Natural killer cell treated with Interleukin-12 subunit alpha and Interleukin-12 subunit beta and Interleukin-15 and Interleukin-18, amount 100 ng/mL, for 72 hours (primary cell): Measurements from ENCODE around the gene BRD1. TPM values are rescaled to one million over a fixed set of nuclear protein-coding genes. Genes with fewer than 3 reads are reported as not detected.

Experiments
- ATAC-seq, 2 donors: fragments of 150-1000 bp; cut with Tn5 transposase in 1 of 2; sonication (Bioruptor Pico), chemical (Tn5 transposase) in 1 of 2; 2 replicates each; pipeline ENCODE4 v1.10.0; 2021
- DNase-seq: peaks from one replicate; pipeline ENCODE4 v3.0.0; 2022; ENCODE audit warnings: low spot score
- H3K27ac Mint-ChIP-seq, 2 donors: 1 replicate in 1 of 2; 2 replicates in 1 of 2; pipeline ENCODE4 v1.8.0; 2022; ENCODE audit warnings: mixed read lengths in 2 of 2, mild to moderate bottlenecking in 1 of 2, moderate library complexity in 1 of 2
- H3K27me3 Mint-ChIP-seq, 2 donors: 1 replicate in 1 of 2; 2 replicates in 1 of 2; pipeline ENCODE4 v1.8.0; 2022; ENCODE audit warnings: mixed read lengths in 2 of 2
- H3K36me3 Mint-ChIP-seq: one replicate; pipeline ENCODE4 v1.8.0; 2022; ENCODE audit warnings: mixed read lengths
- H3K4me1 Mint-ChIP-seq, 2 donors: 1 replicate in 1 of 2; 2 replicates in 1 of 2; pipeline ENCODE4 v1.8.0; 2022; ENCODE audit warnings: low read depth in 2 of 2, mixed read lengths in 2 of 2, mild to moderate bottlenecking in 1 of 2
- H3K4me3 Mint-ChIP-seq: one replicate; pipeline ENCODE4 v1.8.0; 2022; ENCODE audit warnings: mixed read lengths
- H3K9me3 Mint-ChIP-seq: 2 replicates; pipeline ENCODE4 v1.8.0; 2022; ENCODE audit warnings: mixed read lengths
- total RNA-seq, 2 donors: library from RNA; stranded (reverse); gene quantifications; one replicate each; pipeline ENCODE4 v1.2.3, GENCODE V29; 2022

BRD1 gene
- total RNA-seq, 2 donors from 2014 or later, result 31.2 to 59.5 TPM

DNA sequence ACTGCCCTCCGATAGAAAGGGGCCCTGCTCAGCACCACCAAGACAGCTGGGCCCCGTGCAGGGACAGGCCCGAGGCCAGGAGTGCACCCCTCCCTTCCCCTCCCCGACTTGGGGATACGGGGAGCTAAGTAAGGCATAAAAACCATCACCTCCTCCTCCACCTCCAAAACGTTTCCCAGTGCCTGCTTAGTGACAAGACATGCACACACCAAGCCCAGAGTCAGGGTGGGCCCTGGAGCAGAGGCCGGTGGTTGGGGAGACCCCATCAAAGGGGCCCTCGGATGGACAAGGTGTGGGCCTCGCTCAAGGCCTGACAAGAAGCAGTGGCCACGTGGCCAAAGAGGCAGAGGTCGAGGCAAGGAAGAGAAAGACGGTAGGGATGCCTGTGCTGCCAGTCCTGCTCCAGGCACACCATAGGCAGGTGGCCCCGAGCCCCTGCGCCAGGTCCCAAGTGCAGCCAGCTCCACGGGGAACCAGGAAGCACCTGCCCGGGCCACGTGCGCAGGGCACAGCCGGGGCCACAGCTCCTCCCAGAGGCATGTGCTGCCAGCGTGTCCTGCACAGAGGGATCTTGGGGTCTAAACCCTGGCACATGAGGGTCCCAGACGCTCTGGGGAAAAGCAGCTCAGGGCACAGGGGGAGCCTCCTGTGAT, 53.0 kb downstream of the BRD1 start:
- Mint-ChIP-seq H3K36me3 (no peaks in the 10 kb centered on the region), H3K27ac (no peak overlapping the region), H3K27me3 (no peaks in the 10 kb centered on the region), H3K9me3 (no peaks in the 10 kb centered on the region), H3K4me3 (no peak overlapping the region), H3K4me1 (peaks cover 0 to 3% of the 10 kb centered on the region in 2 donors)
- ATAC-seq (no peak), DNase-seq (no peak)

DNA sequence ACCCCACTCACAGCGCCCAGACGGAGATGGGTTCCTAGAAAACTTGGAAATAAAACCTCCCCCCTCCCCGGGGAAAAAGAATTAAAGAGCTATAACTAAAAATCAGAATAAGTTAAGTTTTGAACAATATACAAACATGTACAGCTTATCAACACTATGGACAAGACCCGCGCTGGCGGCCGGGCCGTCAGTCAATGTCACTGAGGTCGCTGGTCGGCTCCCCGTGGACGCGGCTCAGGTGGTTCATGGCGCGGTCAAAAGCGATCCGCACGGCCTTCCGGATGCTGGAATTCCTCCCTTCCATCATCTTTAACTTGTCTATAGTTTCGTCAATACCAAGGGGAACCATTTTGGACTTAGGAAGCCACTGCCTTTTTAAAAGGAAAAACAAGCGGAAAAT, 53.6 kb downstream of the BRD1 start:
- ATAC-seq (no peak), DNase-seq (no peak)
- H3K4me3 Mint-ChIP-seq, result no peak overlapping the region
- no peaks in the 10 kb centered on the region for H3K9me3 Mint-ChIP-seq
- H3K27ac Mint-ChIP-seq, result no peak overlapping the region
- H3K36me3 Mint-ChIP-seq, result no peaks in the 10 kb centered on the region
- H3K27me3 Mint-ChIP-seq, result no peaks in the 10 kb centered on the region
- no peaks in the 10 kb centered on the region for H3K4me1 Mint-ChIP-seq

- ATAC-seq (no peak), DNase-seq (no peak)
- no peaks in the 10 kb centered on the region for H3K36me3 Mint-ChIP-seq
- H3K9me3 Mint-ChIP-seq, result no peaks in the 10 kb centered on the region
- no peak overlapping the region for H3K27ac Mint-ChIP-seq
- H3K4me3 Mint-ChIP-seq, result no peak overlapping the region
- no peaks in the 10 kb centered on the region for H3K4me1 Mint-ChIP-seq
- no peaks in the 10 kb centered on the region for H3K27me3 Mint-ChIP-seq
These were observed 54.1 kb downstream of the BRD1 start for GRCh38 chr22:49773531-49773930.

DNA sequence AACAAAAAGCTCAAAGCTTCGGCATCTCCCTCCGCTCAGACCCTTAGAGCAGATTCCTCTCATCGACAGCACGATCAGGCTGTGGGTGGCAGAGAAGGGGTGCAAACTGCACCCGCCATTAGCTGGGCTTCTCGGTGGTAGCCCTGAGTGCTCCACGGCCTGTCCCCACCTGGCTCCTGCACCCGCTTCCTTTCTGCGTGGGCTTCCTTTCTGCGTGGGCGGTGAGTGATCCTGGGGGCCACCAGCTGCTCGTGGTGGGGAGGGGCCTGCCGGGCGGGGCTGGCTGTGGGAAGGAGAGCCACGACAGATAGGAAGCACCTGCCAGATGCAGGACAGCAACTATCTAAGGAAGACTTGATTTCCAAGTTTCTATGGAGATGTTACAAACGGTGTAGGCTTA, 55.0 kb downstream of the BRD1 start:
- H3K27me3 Mint-ChIP-seq, result no peaks in the 10 kb centered on the region
- DNase-seq (no peak), ATAC-seq (no peak)
- H3K4me3 Mint-ChIP-seq, result no peak overlapping the region
- H3K36me3 Mint-ChIP-seq, result no peaks in the 10 kb centered on the region
- no peaks in the 10 kb centered on the region for H3K9me3 Mint-ChIP-seq
- H3K27ac Mint-ChIP-seq, result no peak overlapping the region
- no peaks in the 10 kb centered on the region for H3K4me1 Mint-ChIP-seq

DNA sequence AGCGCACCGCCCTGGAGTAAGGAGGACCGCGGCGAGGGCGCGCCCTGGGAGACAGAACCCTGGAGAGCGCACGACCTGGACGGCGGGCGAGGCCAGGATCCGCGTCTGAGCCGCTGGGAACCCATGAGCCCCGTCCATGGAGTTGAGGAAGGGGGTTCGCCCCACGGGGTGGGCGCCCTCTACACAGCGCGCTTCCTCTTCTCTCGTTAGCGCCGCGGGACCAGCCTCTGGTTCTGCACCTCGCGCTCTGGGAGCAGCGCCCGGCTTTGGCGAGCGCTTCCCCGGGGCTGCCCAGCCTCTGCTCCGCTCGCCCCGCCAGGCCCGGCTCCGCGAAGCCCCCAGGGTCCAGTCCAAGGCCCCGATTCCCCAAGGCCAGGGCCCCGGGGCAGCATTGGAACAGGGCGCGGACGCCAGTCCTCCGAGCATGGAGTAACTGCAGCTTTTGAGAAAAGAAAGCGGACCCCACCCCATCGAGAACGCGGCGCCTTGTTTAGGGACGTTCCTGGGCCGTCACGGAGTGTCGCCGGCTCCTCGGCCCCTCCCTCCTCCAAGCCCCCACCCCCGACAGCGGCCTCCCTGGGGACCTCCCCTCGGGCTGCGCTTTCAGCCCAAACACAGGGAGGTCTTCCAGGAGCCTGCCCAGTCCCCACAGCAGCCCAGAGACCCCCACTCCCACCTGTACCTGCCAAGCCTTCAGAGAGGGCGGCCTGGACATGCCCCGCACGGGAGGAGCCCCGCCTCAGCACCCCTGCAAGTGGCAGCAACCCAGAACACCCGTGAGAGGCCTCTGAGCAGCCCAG, 56.2 kb downstream of the BRD1 start:
- DNase-seq (no peak), ATAC-seq (no peak)
- Mint-ChIP-seq H3K36me3 (peaks cover 6% of the 10 kb centered on the region), H3K4me3 (no peak overlapping the region), H3K9me3 (peaks cover 4% of the 10 kb centered on the region), H3K4me1 (no peaks in the 10 kb centered on the region), H3K27ac (no peak overlapping the region), H3K27me3 (no peaks in the 10 kb centered on the region)

DNA sequence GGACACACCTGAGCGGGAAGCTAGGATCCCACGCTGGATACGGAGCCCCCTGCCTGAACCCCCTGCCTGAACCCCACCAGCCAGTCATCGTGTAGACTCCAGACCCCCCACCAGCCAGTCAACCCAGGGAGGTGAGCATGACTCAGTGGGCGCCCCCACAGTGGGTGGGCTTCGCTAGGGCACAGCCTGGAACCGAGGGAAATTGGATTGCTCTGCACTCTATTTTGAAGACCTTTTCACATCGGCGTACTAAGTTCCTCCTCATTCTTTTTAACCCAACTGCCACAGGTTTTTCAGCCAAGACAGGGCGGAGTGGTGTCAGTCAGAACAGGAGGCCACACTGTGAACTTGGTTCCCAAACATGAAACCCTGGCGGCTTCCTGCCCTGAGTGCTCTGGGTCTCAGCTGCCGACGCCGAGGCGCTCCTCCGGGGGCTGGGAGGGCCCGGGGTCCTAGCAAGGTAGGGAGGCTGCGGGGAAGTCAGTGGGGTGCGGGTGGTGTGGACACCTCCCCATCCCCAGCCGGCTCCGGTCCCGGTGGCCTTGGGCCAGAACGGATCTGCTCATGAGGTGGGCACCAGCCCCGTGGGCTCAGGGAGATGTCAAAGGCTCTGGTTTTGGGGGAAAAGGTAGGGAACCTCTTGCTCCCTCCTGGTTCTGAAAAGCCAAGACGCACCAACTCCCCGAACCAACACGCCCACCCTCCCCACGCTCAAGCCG, 57.0 kb downstream of the BRD1 start:
- no peak for ATAC-seq
- no peak overlapping the region for H3K27ac Mint-ChIP-seq
- H3K4me3 Mint-ChIP-seq, result no peak overlapping the region

DNA sequence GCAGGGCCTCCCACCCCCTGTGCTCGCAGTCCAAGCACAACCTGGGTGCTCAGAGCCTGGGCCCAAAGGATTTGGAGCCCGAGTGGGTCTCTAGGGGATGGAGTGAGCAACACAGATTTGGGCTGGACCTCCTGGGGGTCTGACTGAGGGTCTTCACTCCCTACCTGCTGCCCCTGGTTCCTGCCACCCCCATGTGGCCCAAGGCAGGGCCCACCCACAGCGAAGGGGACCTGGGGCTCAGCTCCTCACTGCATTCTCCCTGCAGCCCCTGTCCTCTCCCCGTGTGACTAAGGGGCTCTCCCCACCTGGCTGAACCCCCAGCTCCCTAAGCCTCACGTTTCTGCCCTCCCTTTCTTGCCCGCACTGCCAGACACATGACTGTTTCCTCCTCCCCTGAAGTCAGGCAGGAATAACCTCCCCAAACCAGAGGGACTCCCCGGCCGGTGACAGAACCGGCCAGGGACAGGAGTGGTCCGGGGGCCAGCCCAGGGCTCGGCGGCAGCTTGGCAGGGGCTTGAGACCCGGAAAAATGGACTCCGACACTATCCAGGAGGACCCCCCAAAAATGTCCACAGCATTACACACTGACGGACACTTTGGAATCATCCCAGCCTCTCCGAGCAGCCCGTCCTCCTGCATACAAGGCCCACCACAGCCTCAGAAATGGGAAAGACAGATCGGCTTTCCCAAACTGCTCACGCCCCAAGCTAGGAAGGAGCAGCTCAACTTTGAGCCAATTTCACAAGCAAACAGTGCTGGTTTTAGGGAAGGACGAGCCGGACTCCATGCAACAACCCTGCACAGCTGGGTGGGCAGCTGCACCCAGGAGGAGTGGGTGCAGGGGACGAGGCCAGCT, 57.8 kb downstream of the BRD1 start:
- peaks cover 4% of the 10 kb centered on the region for H3K9me3 Mint-ChIP-seq
- DNase-seq (no peak), ATAC-seq (no peak)
- no peaks in the 10 kb centered on the region for H3K4me1 Mint-ChIP-seq
- no peaks in the 10 kb centered on the region for H3K27me3 Mint-ChIP-seq
- H3K4me3 Mint-ChIP-seq, result no peak overlapping the region
- no peak overlapping the region for H3K27ac Mint-ChIP-seq
- H3K36me3 Mint-ChIP-seq, result peaks cover 6% of the 10 kb centered on the region

More for the DNA sequence above, 57.0 kb downstream of the BRD1 start:
- no peak for DNase-seq
- Mint-ChIP-seq H3K27me3 (no peaks in the 10 kb centered on the region), H3K4me1 (no peaks in the 10 kb centered on the region), H3K36me3 (peaks cover 6% of the 10 kb centered on the region), H3K9me3 (peaks cover 4% of the 10 kb centered on the region)

DNA sequence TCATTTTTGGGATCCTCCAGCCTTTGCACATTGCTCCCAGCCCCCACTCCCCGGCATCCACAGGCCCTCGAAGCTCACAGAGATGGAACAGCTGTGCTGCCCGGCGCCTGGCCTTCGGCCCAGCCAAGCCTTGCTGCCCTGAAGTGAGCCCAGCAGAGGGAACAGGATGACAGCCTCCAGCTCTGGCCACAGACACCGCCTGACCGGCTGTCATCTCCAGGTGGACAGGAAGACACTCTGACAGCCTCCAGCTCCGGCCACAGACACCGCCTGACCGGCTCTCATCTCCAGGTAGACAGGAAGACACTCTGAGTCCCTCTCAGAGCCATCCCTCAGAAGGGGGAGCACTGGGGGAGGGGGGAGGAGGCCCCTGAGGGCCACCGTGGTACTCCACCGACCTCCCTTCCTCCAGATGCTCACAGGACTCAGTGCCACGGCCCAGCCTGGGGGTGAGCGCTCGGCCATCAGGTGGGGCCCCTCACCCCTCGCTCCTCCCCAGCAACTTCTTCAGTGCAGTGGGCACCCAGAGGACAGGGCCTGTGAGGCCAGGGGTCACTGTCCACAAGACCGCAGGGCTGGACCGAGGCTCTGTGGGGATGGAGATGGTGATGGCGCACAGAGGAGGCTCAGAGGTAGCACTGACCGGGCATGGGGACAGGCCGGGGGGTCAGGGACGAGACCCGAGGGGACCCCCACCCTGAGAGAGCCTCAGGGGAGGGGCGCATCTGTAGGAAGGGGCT, 58.6 kb downstream of the BRD1 start:
- H3K27ac Mint-ChIP-seq, result no peak overlapping the region
- ATAC-seq, result peak; percentile 4 to 5

DNA sequence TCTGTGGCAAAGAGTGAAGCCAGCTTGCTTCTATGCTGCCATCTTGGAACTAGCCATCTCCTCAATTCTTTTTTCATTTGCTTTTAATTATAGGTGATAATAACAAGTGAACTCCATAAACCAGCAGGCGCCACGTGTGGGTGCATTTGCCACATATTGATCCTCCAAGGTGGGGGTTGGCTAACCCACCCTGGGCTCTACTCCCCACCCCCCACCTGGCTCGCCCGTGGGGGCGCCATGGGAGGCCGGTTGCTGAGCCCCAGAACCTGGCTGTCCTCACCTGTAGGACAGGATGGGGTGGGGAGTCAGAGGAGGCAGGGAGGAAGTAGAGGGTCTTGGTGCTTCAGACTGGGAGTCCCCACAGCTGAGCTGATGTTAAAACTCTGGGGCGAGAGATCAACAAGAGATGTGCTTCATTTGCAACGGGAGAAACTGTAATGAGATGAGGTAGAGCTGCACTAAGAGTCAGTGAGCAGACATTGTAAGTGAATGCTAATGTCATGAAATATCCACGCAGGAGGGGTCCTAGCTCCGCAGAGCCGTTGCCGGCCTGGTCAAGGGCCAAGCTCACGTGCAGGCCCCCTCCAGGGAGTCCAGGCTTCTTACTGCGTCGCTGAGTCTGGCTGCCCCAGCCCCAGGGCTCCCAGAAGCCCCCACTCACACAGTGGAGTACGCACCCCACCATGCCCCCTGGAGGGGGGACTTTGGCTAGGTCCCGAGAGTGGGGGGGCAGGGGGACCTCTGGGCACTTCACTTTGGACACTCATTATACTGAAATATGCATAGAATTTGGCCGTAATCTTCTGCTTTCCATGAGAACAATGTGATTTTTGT, 59.4 kb downstream of the BRD1 start:
- H3K27ac Mint-ChIP-seq, result no peak overlapping the region
- no peaks in the 10 kb centered on the region for H3K4me1 Mint-ChIP-seq
- H3K36me3 Mint-ChIP-seq, result peaks cover 6% of the 10 kb centered on the region
- ATAC-seq, result no peak
- H3K27me3 Mint-ChIP-seq, result no peaks in the 10 kb centered on the region
- no peak for DNase-seq
- no peak overlapping the region for H3K4me3 Mint-ChIP-seq
- peaks cover 4% of the 10 kb centered on the region for H3K9me3 Mint-ChIP-seq

More for the DNA sequence above, 58.6 kb downstream of the BRD1 start:
- Mint-ChIP-seq H3K4me1 (no peaks in the 10 kb centered on the region), H3K4me3 (no peak overlapping the region), H3K9me3 (peaks cover 4% of the 10 kb centered on the region), H3K36me3 (peaks cover 6% of the 10 kb centered on the region), H3K27me3 (no peaks in the 10 kb centered on the region)
- DNase-seq, result no peak

DNA sequence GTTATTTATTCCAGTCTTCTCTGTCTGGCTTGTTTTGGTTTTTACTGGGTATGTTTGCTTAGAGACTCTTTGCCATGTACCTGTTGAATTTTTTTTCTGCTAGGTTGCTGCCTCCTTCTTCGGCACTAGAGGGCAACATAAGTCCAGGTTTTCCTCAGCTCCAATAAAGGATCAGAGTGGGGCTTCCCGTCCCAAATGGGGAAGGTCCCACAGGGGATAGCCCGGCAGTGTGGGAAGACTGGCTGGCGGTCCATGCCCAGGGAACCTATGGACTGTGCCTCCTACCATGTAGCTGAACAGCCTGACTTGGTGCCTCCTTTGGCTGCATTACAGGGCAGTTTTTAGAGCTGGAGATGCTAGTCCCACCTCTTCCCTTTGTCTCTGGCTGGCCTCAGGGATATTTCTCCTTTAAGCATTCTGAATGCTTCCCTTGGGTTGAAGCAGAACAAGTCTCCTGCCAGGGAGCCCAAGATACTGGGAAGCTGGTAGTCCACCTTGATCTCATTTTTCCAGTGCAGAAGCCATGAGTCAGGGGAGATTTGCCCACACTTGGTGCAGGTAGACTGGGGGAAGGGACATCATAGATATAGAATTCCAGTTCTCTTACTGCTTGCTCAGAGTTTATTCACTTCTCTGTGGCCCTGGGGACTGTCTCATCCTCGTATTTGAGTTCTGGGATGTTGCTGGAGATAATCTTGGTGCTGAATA, 60.2 kb downstream of the BRD1 start:
- no peak for DNase-seq
- Mint-ChIP-seq H3K4me1 (no peaks in the 10 kb centered on the region), H3K27me3 (no peaks in the 10 kb centered on the region), H3K4me3 (no peak overlapping the region), H3K36me3 (peaks cover 6% of the 10 kb centered on the region), H3K27ac (no peak overlapping the region), H3K9me3 (peaks cover 4% of the 10 kb centered on the region)
- peak in 1 of 2 donors; percentile 58 for ATAC-seq

DNA sequence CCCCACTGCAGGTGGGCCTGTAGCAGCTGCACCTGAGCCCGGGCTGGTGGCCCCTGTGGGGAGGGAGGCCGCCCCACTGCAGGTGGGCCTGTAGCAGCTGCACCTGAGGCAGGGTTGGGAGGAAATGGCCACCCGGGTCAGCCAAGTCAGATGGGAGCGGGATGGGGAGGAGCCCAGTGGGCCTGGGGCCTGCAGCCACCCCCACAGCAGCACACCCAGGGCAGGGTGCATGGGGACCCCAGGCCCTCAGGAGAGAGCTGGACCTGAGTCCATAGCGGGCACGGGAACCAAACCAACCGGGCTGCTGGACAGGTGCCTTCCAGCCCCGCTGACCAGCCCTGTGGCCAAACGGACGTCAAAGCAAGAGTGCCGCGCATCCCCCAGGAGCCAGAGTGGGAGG, 61.7 kb downstream of the BRD1 start:
- peaks cover 6% of the 10 kb centered on the region for H3K36me3 Mint-ChIP-seq
- no peak overlapping the region for H3K4me3 Mint-ChIP-seq
- H3K27me3 Mint-ChIP-seq, result no peaks in the 10 kb centered on the region
- H3K27ac Mint-ChIP-seq, result no peak overlapping the region
- peaks cover 4% of the 10 kb centered on the region for H3K9me3 Mint-ChIP-seq
- DNase-seq (no peak), ATAC-seq (no peak)
- H3K4me1 Mint-ChIP-seq, result peaks cover 7 to 8% of the 10 kb centered on the region in 2 donors
